Ishikawa (cell line): Measurements from ENCODE around the gene TMEM255B.

Experiments used
- CEBPB ChIP-seq: IDR thresholded peaks from 2 replicates; pipeline ENCODE4 v1.6.1; 2012
- CREB1 ChIP-seq: IDR thresholded peaks from 2 replicates; pipeline ENCODE4 v1.6.1; 2012; ENCODE audit warnings: low read depth
- EGR1 ChIP-seq: IDR thresholded peaks from 2 replicates; pipeline ENCODE4 v1.6.1; 2012
- EP300 ChIP-seq: IDR thresholded peaks from 2 replicates; pipeline ENCODE4 v1.6.1; 2012; ENCODE audit warnings: borderline replicate concordance
- FOXM1 ChIP-seq: IDR thresholded peaks from 2 replicates; pipeline ENCODE4 v1.6.1; 2012; ENCODE audit warnings: low read depth, borderline replicate concordance
- NFIC ChIP-seq: IDR thresholded peaks from 2 replicates; pipeline ENCODE4 v1.6.1; 2012
- RAD21 ChIP-seq: IDR thresholded peaks from 2 replicates; pipeline ENCODE4 v1.6.1; 2012; ENCODE audit warnings: low read depth
- TAF1 ChIP-seq: IDR thresholded peaks from 2 replicates; pipeline ENCODE4 v1.6.1; 2012; ENCODE audit warnings: low read depth, mild to moderate bottlenecking
- TCF12 ChIP-seq: IDR thresholded peaks from 2 replicates; pipeline ENCODE4 v1.6.1; 2012; ENCODE audit warnings: low read depth
- TEAD4 ChIP-seq: IDR thresholded peaks from 2 replicates; pipeline ENCODE4 v1.6.1; 2012
- YY1 ChIP-seq: IDR thresholded peaks from 2 replicates; pipeline ENCODE4 v1.6.1; 2012; ENCODE audit warnings: low read depth
- ZBTB7A ChIP-seq: IDR thresholded peaks from 2 replicates; pipeline ENCODE4 v1.6.1; 2012; ENCODE audit warnings: low read depth
- TF ChIP-seq, protein P1 (sequence below): IDR thresholded peaks from 2 replicates; pipeline ENCODE4 v1.6.1; 2012; ENCODE audit warnings: low read depth, mild to moderate bottlenecking
- TF ChIP-seq, protein P2 (sequence below): IDR thresholded peaks from 2 replicates; pipeline ENCODE4 v1.6.1; 2012
- TF ChIP-seq, protein P3 (sequence below): IDR thresholded peaks from 2 replicates; pipeline ENCODE4 v1.6.1; 2012

The TMEM255B gene

DNA sequence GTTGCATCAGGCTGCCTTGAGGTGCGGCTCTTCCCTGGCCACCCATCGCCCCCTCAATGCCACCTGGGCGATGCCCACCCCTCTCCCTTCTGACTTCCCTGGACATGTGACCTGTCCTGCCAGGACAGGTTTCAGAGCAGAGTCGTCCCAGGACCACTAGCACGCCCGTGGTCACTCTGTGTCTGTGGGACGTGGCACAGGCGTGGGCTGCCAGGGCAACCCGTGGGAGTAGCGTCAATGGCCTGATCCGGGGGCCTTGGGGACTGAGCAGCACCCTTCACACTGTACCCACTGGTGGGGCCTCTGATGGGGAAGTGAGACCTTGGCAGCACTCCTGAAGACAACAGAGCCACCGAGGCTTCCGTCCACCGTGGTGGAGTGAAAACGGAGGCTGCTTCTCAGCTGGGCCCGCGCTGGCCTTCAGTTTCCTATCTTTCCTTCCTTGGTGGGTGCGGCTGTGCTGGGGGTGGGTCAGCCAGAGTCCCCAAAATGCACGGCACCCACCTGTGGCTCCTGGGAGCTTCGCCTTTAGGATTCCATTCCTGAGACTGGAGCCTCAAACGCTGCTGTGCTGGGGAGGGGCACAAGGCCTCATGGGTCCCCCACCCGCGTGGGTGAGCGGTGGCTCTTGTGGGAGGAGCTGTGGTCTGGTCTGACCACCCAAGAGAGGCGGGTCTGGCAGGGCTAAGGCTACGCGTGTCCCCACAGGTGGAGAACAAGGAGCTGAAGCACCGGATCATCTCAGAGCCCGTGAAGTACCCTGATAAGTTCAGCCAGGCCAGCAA is 26.7 kb upstream of the TMEM255B start:
- no peak for TF ChIP-seq CEBPB
- no peak for TF ChIP-seq TEAD4
- TF ChIP-seq YY1 = no peak
- TF ChIP-seq RAD21 = no peak
- TF ChIP-seq, protein P1, sequence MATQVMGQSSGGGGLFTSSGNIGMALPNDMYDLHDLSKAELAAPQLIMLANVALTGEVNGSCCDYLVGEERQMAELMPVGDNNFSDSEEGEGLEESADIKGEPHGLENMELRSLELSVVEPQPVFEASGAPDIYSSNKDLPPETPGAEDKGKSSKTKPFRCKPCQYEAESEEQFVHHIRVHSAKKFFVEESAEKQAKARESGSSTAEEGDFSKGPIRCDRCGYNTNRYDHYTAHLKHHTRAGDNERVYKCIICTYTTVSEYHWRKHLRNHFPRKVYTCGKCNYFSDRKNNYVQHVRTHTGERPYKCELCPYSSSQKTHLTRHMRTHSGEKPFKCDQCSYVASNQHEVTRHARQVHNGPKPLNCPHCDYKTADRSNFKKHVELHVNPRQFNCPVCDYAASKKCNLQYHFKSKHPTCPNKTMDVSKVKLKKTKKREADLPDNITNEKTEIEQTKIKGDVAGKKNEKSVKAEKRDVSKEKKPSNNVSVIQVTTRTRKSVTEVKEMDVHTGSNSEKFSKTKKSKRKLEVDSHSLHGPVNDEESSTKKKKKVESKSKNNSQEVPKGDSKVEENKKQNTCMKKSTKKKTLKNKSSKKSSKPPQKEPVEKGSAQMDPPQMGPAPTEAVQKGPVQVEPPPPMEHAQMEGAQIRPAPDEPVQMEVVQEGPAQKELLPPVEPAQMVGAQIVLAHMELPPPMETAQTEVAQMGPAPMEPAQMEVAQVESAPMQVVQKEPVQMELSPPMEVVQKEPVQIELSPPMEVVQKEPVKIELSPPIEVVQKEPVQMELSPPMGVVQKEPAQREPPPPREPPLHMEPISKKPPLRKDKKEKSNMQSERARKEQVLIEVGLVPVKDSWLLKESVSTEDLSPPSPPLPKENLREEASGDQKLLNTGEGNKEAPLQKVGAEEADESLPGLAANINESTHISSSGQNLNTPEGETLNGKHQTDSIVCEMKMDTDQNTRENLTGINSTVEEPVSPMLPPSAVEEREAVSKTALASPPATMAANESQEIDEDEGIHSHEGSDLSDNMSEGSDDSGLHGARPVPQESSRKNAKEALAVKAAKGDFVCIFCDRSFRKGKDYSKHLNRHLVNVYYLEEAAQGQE = no peak
- TF ChIP-seq NFIC = no peak
- no peak for TF ChIP-seq EGR1
- no peak for TF ChIP-seq FOXM1
- no peak for TF ChIP-seq ZBTB7A
- TF ChIP-seq TCF12 = no peak
- TF ChIP-seq, protein P2, sequence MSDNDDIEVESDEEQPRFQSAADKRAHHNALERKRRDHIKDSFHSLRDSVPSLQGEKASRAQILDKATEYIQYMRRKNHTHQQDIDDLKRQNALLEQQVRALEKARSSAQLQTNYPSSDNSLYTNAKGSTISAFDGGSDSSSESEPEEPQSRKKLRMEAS = no peak
- TF ChIP-seq EP300 = no peak
- TF ChIP-seq, protein P3, sequence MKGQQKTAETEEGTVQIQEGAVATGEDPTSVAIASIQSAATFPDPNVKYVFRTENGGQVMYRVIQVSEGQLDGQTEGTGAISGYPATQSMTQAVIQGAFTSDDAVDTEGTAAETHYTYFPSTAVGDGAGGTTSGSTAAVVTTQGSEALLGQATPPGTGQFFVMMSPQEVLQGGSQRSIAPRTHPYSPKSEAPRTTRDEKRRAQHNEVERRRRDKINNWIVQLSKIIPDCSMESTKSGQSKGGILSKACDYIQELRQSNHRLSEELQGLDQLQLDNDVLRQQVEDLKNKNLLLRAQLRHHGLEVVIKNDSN = no peak
- TF ChIP-seq CREB1 = no peak

DNA sequence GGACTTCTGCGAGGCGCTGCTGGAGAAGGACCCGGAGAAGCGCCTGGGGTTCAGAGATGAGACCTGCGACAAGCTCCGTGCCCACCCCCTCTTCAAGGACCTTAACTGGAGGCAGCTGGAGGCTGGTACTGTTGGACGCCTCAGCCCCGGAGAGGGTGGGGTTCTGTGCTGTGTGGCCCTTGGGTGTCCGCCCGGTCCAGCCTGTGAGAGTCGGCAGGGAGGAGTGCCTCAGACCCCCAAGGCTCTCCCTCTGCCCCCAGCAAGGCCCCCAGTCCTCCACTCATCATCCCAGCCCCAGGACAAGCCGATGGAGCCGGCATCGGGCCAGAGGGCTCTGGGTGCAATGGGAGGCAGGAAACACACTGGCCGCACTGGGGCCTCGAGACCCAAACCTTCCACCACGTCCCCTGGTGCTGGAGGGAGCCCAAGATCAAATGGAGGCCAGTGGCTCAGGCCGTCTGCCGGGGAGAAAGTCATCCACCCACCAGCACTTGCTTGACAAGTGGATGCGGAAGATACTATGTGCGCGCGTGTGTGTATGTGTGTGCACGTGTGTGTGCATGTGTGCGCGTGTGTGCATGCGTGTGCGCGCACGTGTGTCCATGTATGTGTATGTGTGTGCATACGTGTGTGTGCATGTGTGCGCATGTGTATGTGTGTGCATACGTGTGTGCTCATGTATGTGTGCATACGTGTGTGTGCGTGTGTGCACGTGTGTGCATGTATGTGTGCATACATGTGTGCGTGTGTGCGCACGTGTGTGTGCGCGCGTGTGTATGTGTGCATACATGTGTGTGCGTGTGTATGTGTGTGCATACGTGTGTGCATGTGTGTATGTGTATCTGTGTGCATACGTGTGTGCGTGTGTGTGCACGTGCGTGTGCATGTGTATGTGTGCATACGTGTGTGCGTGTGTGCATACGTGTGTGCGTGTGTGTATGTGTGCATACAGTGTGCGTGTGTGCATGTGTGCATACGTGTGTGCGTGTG is 25.8 kb upstream of the TMEM255B start:
- TF ChIP-seq, protein P1 = no peak
- no peak for TF ChIP-seq EGR1
- no peak for TF ChIP-seq CEBPB
- TF ChIP-seq EP300 = no peak
- TF ChIP-seq RAD21 = no peak
- TF ChIP-seq, protein P3 = no peak

DNA sequence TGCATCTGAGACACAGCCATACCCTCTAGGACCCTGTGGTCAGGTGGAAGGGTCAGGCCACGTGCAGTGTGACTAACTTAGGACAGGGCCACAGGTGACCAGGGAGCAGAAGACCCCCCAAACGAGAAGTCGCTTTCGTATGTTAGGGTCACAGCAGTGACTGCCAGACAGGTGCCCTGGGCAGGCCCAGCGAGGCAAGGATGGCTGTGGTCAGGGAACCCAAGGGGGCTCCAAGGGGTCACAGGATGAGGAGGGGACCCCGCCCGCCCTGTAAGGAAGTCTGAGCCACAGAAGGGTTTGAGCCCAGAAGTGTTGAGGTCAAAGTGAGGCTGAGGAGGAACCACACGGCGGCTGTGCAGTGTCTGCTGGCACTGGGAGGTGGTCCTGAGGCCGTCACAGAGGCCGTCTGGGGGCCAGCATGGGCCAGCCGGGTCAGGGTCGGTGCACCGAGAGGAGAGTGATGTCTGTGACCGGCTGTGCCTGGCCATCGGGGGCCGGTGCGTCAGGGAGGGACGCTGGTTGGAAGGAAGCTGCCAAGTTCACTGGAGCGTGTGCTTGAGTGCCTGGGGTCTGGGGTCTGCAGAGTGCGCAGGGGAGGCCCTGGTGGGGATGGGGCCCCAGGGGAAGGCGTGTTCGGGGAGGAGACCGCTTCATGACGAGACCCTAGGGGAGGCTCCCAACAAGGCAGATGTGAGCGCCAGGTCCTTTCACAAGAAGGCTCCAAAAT is 24.8 kb upstream of the TMEM255B start:
- TF ChIP-seq TAF1 (no peak), TCF12 (no peak), CREB1 (no peak)
- TF ChIP-seq, protein P3 = no peak

DNA sequence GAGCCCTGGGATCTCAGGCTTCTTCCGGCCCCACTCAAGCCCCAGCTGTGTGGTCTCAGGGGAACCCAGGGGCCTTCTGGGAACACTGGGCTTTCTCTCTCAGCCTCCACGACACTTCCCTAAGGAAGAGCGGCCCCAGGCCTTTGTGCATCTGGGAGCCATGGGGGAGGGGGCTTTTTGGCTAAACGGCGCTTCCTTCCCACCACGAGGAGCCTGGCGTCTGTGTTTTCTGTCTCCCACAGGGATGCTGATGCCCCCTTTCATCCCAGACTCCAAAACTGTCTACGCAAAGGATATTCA is 24.2 kb upstream of the TMEM255B start:
- TF ChIP-seq, protein P2 = no peak
- TF ChIP-seq YY1 (no peak), NFIC (no peak)

DNA sequence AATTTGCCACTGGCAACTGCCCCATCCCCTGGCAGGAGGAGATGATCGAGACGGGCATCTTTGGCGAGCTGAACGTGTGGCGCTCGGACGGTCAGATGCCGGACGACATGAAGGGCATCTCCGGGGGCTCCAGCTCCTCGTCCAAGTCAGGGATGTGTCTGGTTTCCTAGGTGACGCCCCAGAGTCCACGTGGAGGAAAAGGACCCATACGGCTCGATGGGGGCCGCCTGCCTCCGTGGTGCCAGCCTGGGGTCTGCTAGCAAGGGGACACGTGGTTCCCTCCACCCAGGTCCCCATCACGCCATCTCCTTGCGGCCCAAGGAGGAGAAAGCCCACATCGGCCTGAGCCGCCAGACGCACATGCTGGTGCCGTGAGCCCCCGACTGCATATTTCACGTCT is 23.8 kb upstream of the TMEM255B start:
- TF ChIP-seq ZBTB7A = no peak
- TF ChIP-seq, protein P2 = no peak
